Heart left ventricle (tissue), 16 donors: ENCODE measurements around the gene SPP2. TPM values are rescaled to one million over a fixed set of nuclear protein-coding genes. Genes with fewer than 3 reads are reported as not detected.

ENCODE experiments used
- ATAC-seq, 4 donors: fragments of 200-7000 bp; cut with Tn5 transposase; one replicate each; pipeline ENCODE4 v1.9.1; 2020 to 2022; ENCODE audit warnings: moderate library complexity in 4 of 4, mild to moderate bottlenecking in 3 of 4, moderate number of reproducible peaks in 1 of 4
- DNase-seq, 5 donors: peaks; one replicate each; pipeline ENCODE4 v3.0.0-alpha.2; 2020
- H3K27ac ChIP-seq, 12 donors: fragments of 200-600 bp; sonication (generic) in 4 of 12; one replicate each; pipeline versions ENCODE4 v1.5.0 to v1.8.0; 2016 to 2022; ENCODE audit warnings: mild to moderate bottlenecking in 2 of 12
- H3K27me3 ChIP-seq, 9 donors: fragments of 200-600 bp; sonication (generic) in 2 of 9; one replicate each; pipeline versions ENCODE4 v1.5.1 to v1.8.0; 2016 to 2022; ENCODE audit warnings: mild to moderate bottlenecking in 3 of 9
- H3K36me3 ChIP-seq, 9 donors: fragments of 200-600 bp; sonication (generic) in 2 of 9; one replicate each; pipeline versions ENCODE4 v1.5.0 to v1.8.0; 2018 to 2022; ENCODE audit warnings: mild to moderate bottlenecking in 2 of 9
- H3K4me1 ChIP-seq, 12 donors: fragments of 200-600 bp; sonication (generic) in 4 of 12; one replicate each; pipeline versions ENCODE4 v1.5.0 to v1.8.0; 2016 to 2022; ENCODE audit warnings: mild to moderate bottlenecking in 3 of 12
- H3K4me3 ChIP-seq, 12 donors: fragments of 200-600 bp; sonication (generic) in 4 of 12; one replicate each; pipeline versions ENCODE4 v1.5.0 to v1.8.0; 2017 to 2022; ENCODE audit warnings: mild to moderate bottlenecking in 9 of 12, moderate library complexity in 4 of 12
- H3K9me3 ChIP-seq, 12 donors: fragments of 200-600 bp; sonication (generic) in 4 of 12; one replicate each; pipeline versions ENCODE4 v1.5.0 to v1.8.0; 2016 to 2022; ENCODE audit warnings: mild to moderate bottlenecking in 1 of 12
- CTCF ChIP-seq, 12 donors: fragments of 200-600 bp; sonication (generic) in 4 of 12; IDR thresholded peaks; one replicate each; pipeline versions ENCODE4 v1.5.0 to v1.8.0; 2018 to 2022; ENCODE audit warnings: antibody characterized with exemption in 12 of 12, mild to moderate bottlenecking in 5 of 12
- POLR2A ChIP-seq, 2 donors: fragments of 450-650 bp; IDR thresholded peaks; one replicate each; pipeline ENCODE4 v1.6.1; 2017; ENCODE audit warnings: antibody characterized with exemption in 2 of 2, mild to moderate bottlenecking in 2 of 2, moderate library complexity in 2 of 2
- WGBS, 4 donors: extraction: QIAGEN DNeasy Blood & Tissue Kit in 2 of 4; methylation state at CpG; one replicate each; pipeline versions ENCODE4 v1.1.5 to v1.1.7; 2013 to 2018; 5-methylcytosine and 5-hydroxymethylcytosine counted together
- intact Hi-C, 10 donors: fragments of 100-400 bp; cut with DNase I; formaldehyde crosslinking; loops; one replicate each; pipeline versions ENCODE4 v1.11.1 to v1.14.2; 2022
- polyA plus RNA-seq, 2 donors: library from polyadenylated mRNA; stranded (reverse); fragments of 200-250 nt; gene quantifications; one replicate each; pipeline ENCODE4 v1.2.3, GENCODE V29; 2013
- total RNA-seq, 9 donors: library from RNA; depleted of rRNA in 2 of 9; stranded (reverse); fragments of >200 nt in 2 of 9; fragmentation: NEBNext Ultra II Directional in 3 of 9; extraction: Animal tissue kit (Norgen Biotek cat#: 25700) in 3 of 9; gene quantifications; one replicate each; pipeline versions ENCODE4 v1.1.0 to v1.2.4, GENCODE V29; 2016 to 2023
- donor health status: ischemic (EF 13 %, LVEDD 7.1; RV severe dilation, severe dysfunction).
- donor health status: healthy with polysubstance abuse.
- donor health status: DM: no; HTN: yes; CAD: no.
- donor health status: DM: no; HTN: no; CAD: no.
- donor health status: ischemic (EF 25% LVEDD 6.9; RV normal size, moderate dysfunction).
- donor health status: ischemic (EF 25% LVEDD 5.7; RV mildly dilated, moderate dysfunction).
- donor health status: healthy.
- donor health status: DM: yes; HTN: yes; CAD: no.
- donor health status: ischemic (EF 35%, LVEDD 5.7; RV mildly dilated, moderate dysfunction).
- donor health status: nonischemic (EF 11% LVEDD 7.7; RV severe dilation, severe dysfunction).
- donor health status: DM: yes; HTN: yes; CAD: no.
- donor health status: PGD.
- donor health status: ischemic (EF 29% LVEDD 5.4; RV normal size, mild dysfunction).
- donor health status: nonischemic (EF 23%, LVEDD 6.1; RV moderate dilation, normal function).

The SPP2 gene
- total and polyA plus RNA-seq, 11 donors = not detected

DNA sequence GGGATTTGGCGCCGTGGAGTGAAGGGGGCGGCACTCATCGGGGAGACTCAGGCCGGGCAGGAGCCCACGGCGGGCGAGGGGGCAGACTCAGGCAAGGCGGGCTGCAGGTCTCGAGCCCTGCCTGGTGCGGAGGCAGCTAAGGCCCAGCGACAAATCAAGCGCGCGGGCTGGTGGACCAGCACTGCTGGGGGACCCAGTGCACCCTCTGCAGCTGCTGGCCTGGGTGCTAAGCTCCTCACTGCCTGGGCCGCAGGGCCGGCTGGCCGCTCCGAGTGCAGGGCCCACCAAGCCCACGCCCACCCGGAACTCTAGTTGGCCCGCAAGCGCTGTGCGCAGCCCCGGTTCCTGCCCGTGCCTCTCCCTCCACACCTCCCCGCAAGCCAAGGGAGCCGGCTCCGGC is 26.2 kb upstream of the SPP2 start:
- H3K36me3 ChIP-seq = no peaks in the 10 kb centered on the region
- intact Hi-C loops = no loop called here
- TF ChIP-seq CTCF (IDR thresholded peaks at IDR 0.05) = no peak
- no peak for TF ChIP-seq POLR2A (IDR thresholded peaks at IDR 0.05)
- no peak overlapping the region for H3K27ac ChIP-seq
- peaks cover 0 to 15% (median 3%) of the 10 kb centered on the region in 9 donors for H3K27me3 ChIP-seq
- ATAC-seq (no peak), DNase-seq (no peak)
- no peaks in the 10 kb centered on the region for H3K4me1 ChIP-seq
- H3K4me3 ChIP-seq = no peak overlapping the region
- 89 to 96% (median 95%) methylated on average over 13 to 29 of the region's 29 CpGs for WGBS, 4 donors
- peaks cover 0 to 4% (median 0%) of the 10 kb centered on the region in 12 donors for H3K9me3 ChIP-seq

- ATAC-seq (no peak), DNase-seq (no peak)
- H3K27ac ChIP-seq = peak overlapping the region in 1 of 12 donors; percentile 10
- no peaks in the 10 kb centered on the region for H3K4me1 ChIP-seq
- no peak overlapping the region for H3K4me3 ChIP-seq
- peaks cover 0 to 4% (median 0%) of the 10 kb centered on the region in 12 donors for H3K9me3 ChIP-seq
- intact Hi-C loops = no loop called here
- no peaks in the 10 kb centered on the region for H3K36me3 ChIP-seq
- WGBS, 4 donors = 68 to 75% (median 71%) methylated on average over 10 of the region's 10 CpGs
- peaks cover 0 to 22% (median 3%) of the 10 kb centered on the region in 9 donors for H3K27me3 ChIP-seq
- no peak for TF ChIP-seq CTCF (IDR thresholded peaks at IDR 0.05)
- TF ChIP-seq POLR2A (IDR thresholded peaks at IDR 0.05) = no peak
Observed at GRCh38 chr2:234025466-234025865, 25.0 kb upstream of the SPP2 start.

DNA sequence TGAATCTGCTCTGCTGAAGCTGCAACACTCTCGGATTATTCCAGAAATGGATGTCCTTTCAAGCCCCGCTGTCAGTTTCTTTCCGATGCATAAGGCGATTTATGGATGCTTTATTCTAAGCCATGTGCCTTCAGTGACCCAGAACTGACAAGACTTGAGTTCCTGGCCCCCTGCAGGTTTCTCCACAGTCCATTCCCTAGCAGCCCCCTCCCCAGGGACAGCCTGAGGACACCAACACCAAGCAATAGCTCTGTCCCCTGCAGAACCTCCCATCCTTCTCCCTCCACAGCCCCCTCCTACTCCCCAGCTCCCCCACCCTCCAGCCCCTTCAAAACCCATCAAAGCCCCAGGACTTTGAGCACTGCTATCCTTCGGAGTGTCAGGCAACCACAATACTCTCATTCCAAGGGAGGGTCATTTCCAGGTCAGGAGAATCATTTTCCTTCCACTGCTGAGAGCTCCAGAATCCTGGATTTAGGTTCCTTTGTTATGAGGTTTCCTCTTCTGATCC is 24.6 kb upstream of the SPP2 start:
- 66 to 70% (median 67%) methylated on average over 5 of the region's 5 CpGs for WGBS, 4 donors

DNA sequence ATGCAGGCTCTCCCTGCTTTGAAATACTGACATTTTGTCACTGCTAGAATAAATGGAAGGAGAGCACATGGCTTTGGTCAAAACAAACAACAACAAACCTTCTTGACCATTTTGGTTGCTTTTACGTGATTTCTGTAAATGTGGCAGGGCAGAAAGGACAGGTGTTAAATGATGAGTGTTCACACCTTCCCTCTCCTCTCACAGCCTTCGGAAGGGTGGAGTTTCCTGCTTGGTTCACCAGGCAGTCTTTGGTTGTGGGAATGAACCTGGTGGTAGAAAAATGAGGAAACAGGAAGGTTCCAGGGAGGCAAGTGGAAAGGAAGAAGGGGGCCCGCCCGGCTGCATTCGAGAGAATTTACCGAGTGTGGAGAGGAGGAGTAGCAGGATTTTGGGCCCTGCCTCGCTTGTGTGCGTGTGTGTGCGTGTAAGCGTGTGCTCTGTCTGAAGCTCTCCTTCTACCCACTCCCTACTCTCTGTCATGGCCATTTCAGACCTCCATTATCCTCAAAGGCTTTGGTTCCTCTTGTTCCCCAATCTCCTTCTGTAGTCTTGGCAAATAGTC is 23.7 kb upstream of the SPP2 start:
- no peak overlapping the region for H3K4me3 ChIP-seq
- DNase-seq (no peak), ATAC-seq (no peak)
- no peak for TF ChIP-seq POLR2A (IDR thresholded peaks at IDR 0.05)
- TF ChIP-seq CTCF (IDR thresholded peaks at IDR 0.05) = no peak
- no peaks in the 10 kb centered on the region for H3K36me3 ChIP-seq
- no peaks in the 10 kb centered on the region for H3K4me1 ChIP-seq
- 66 to 70% (median 66%) methylated on average over 10 of the region's 10 CpGs for WGBS, 4 donors
- H3K9me3 ChIP-seq = peaks cover 0 to 4% (median 0%) of the 10 kb centered on the region in 12 donors
- no peak overlapping the region for H3K27ac ChIP-seq
- intact Hi-C loops = no loop called here
- peaks cover 0 to 22% (median under 1%) of the 10 kb centered on the region in 9 donors for H3K27me3 ChIP-seq

More for the DNA sequence above, 24.6 kb upstream of the SPP2 start:
- DNase-seq (no peak), ATAC-seq (no peak)
- H3K36me3 ChIP-seq = no peaks in the 10 kb centered on the region
- no peaks in the 10 kb centered on the region for H3K4me1 ChIP-seq
- intact Hi-C loops = no loop called here
- TF ChIP-seq POLR2A (IDR thresholded peaks at IDR 0.05) (no peak), CTCF (IDR thresholded peaks at IDR 0.05) (no peak)
- peak overlapping the region in 1 of 12 donors; percentile 10 for H3K27ac ChIP-seq
- H3K4me3 ChIP-seq = no peak overlapping the region
- peaks cover 0 to 4% (median 0%) of the 10 kb centered on the region in 12 donors for H3K9me3 ChIP-seq
- peaks cover 0 to 22% (median 3%) of the 10 kb centered on the region in 9 donors for H3K27me3 ChIP-seq
